GM19025 (cell line): Measurements from ENCODE around the gene ATXN7L1.

Experiments used
- ATAC-seq: cut with Tn5 transposase; IDR thresholded peaks from one replicate; pipeline ENCODE4 v1.9.1; 2021; ENCODE audit warnings: mild to moderate bottlenecking, low read depth, moderate library complexity; ENCODE audit not compliant: unreplicated experiment

Gene ATXN7L1

GRCh38 chr7:105786520-105787470 lies 89.6 kb downstream of the ATXN7L1 start:
- no peak for ATAC-seq

- no peak for ATAC-seq
These were observed 93.9 kb downstream of the ATXN7L1 start for GRCh38 chr7:105782391-105783042.

- ATAC-seq = no peak
These were observed 96.3 kb downstream of the ATXN7L1 start for GRCh38 chr7:105779856-105780780.

GRCh38 chr7:105778956-105779355 lies 97.4 kb downstream of the ATXN7L1 start:
- no peak for ATAC-seq

GRCh38 chr7:105776986-105777910 lies 99.2 kb downstream of the ATXN7L1 start:
- no peak for ATAC-seq

- no peak for ATAC-seq
These were observed 100.2 kb downstream of the ATXN7L1 start for GRCh38 chr7:105776068-105776790.

GRCh38 chr7:105775580-105775979 lies 100.8 kb downstream of the ATXN7L1 start:
- no peak for ATAC-seq

GRCh38 chr7:105773030-105773460 lies 103.4 kb downstream of the ATXN7L1 start:
- no peak for ATAC-seq

GRCh38 chr7:105769901-105770628 lies 106.3 kb downstream of the ATXN7L1 start:
- no peak for ATAC-seq

GRCh38 chr7:105768898-105769507 lies 107.4 kb downstream of the ATXN7L1 start:
- ATAC-seq = no peak

- ATAC-seq = no peak
These were observed 108.3 kb downstream of the ATXN7L1 start for GRCh38 chr7:105768117-105768516.

GRCh38 chr7:105766421-105767073 lies 109.9 kb downstream of the ATXN7L1 start:
- ATAC-seq = no peak

- ATAC-seq = no peak
These were observed 110.6 kb downstream of the ATXN7L1 start for GRCh38 chr7:105765846-105766245.

- no peak for ATAC-seq
These were observed 111.9 kb downstream of the ATXN7L1 start for GRCh38 chr7:105764506-105764905.

GRCh38 chr7:105760551-105761447 lies 115.6 kb downstream of the ATXN7L1 start:
- no peak for ATAC-seq
